ENCODE data around the gene TBK1.

Gene TBK1

GRCh38 chr12:64452559-64453329, 824 bp downstream of the TBK1 start:
- no peak for DNase-seq

- no peak for DNase-seq
Measured at GRCh38 chr12:64455506-64455905, 3.6 kb downstream of the TBK1 start.

- no peak for DNase-seq
Measured at GRCh38 chr12:64456119-64456518, 4.2 kb downstream of the TBK1 start.

- no peak for DNase-seq
Measured at GRCh38 chr12:64457032-64457431, 5.1 kb downstream of the TBK1 start.

GRCh38 chr12:64457466-64457865, 5.5 kb downstream of the TBK1 start:
- no peak for DNase-seq

- DNase-seq = no peak
Measured at GRCh38 chr12:64457923-64458322, 6.0 kb downstream of the TBK1 start.

GRCh38 chr12:64459394-64459891, 7.5 kb downstream of the TBK1 start:
- no peak for DNase-seq

- no peak for DNase-seq
Measured at GRCh38 chr12:64461634-64462414, 9.9 kb downstream of the TBK1 start.

GRCh38 chr12:64466178-64466577, 14.3 kb downstream of the TBK1 start:
- DNase-seq = no peak

- no peak for DNase-seq
Measured at GRCh38 chr12:64468966-64469365, 17.0 kb downstream of the TBK1 start.

- DNase-seq = no peak
Measured at GRCh38 chr12:64469455-64470142, 17.7 kb downstream of the TBK1 start.

GRCh38 chr12:64470495-64470894, 18.6 kb downstream of the TBK1 start:
- no peak for DNase-seq

GRCh38 chr12:64473176-64473575, 21.3 kb downstream of the TBK1 start:
- DNase-seq = no peak

GRCh38 chr12:64475518-64475917, 23.6 kb downstream of the TBK1 start:
- DNase-seq = no peak

GRCh38 chr12:64476844-64477243, 24.9 kb downstream of the TBK1 start:
- no peak for DNase-seq

- DNase-seq = no peak
Measured at GRCh38 chr12:64478661-64479060, 26.7 kb downstream of the TBK1 start.

- no peak for DNase-seq
Measured at GRCh38 chr12:64480148-64480547, 28.2 kb downstream of the TBK1 start.

GRCh38 chr12:64486657-64487056, 34.7 kb downstream of the TBK1 start:
- no peak for DNase-seq

- no peak for DNase-seq
Measured at GRCh38 chr12:64491718-64492117, 39.8 kb downstream of the TBK1 start.

- no peak for DNase-seq
Measured at GRCh38 chr12:64493513-64493912, 41.6 kb downstream of the TBK1 start.

- DNase-seq = no peak
Measured at GRCh38 chr12:64494998-64495729, 43.2 kb downstream of the TBK1 start.

- DNase-seq = no peak
Measured at GRCh38 chr12:64496839-64497400, 45.0 kb downstream of the TBK1 start.

- no peak for DNase-seq
Measured at GRCh38 chr12:64497484-64497883, 45.6 kb downstream of the TBK1 start.

Data from KG1 (cell line).